ENCODE measurements around the gene COBL. TPM values are rescaled to one million over a fixed set of nuclear protein-coding genes. Genes with fewer than 3 reads are reported as not detected.
A peak's percentile ranks its signal among the peaks of the same experiment; 100 is the strongest.

COBL gene
- total RNA-seq, 2 donors from 2014 or later, result 27.5 to 28.3 TPM

DNA sequence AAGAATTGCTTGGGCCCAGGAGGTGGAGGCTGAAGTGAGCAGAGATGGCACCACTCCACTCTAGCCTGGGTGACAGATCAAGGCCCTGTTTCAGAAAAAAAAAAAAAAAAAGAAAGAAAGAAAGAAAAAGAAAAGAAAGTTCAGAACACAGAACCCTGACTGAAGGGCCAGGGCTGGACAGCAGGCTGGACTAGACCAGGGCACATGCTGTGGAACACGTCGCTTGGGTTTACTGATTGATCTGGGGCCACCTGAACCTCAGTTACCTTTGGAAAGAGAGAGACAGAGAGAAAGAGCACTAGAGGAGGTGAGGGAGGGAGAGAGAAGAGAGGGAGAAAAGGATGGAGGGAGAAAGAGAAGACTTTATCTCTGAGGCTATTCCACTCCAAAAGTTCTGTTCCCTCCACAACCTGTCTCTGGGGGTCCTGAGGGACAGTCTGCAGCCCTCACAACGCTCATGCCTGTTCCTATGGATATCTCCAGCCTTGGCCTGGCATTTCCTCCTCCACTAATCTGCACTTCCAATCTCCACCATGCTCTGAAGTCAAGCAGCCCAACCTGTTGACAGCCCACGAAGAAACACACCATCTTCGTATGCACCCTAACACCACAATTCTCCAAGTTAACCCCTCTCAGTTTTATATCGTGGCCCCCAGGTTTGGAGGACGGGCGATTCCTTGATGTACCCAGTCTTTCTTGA is 81.8 kb downstream of the COBL start:
- Histone ChIP-seq H3K9me3 (ENCODE audit: control insufficient read depth, low read length) (no peaks in the 10 kb centered on the region), H3K27ac (ENCODE audit: low read depth, low read length) (no peak overlapping the region), H3K4me3 (ENCODE audit: low read length) (no peak overlapping the region), H3K9ac (ENCODE audit: extremely low read depth, low read length, poor library complexity, severe bottlenecking) (no peak overlapping the region), H3K4me1 (ENCODE audit: control insufficient read depth, insufficient read depth, low read length) (no peaks in the 10 kb centered on the region), H3K36me3 (ENCODE audit: control insufficient read depth, insufficient read depth, low read length) (no peaks in the 10 kb centered on the region), H3K27me3 (ENCODE audit: control insufficient read depth, insufficient read depth, low read length, poor library complexity, severe bottlenecking) (no peaks in the 10 kb centered on the region)
- H3K27me3 Mint-ChIP-seq (ENCODE audit: insufficient read depth), result no peaks in the 10 kb centered on the region
- 90 to 95% methylated on average over 6 to 8 of the region's 8 CpGs for WGBS, 2 experiments (ENCODE audit: insufficient coverage in 1 of 2, insufficient read length in 1 of 2)
- no peak overlapping the region for H3K4me3 Mint-ChIP-seq
- H3K27ac Mint-ChIP-seq, result peak overlapping the region; percentile 32
- no peaks in the 10 kb centered on the region for H3K36me3 Mint-ChIP-seq (ENCODE audit: low read depth)
- no peaks in the 10 kb centered on the region for H3K9me3 Mint-ChIP-seq
- DNase-seq, result peak; percentile 10
- TF ChIP-seq, protein P1, sequence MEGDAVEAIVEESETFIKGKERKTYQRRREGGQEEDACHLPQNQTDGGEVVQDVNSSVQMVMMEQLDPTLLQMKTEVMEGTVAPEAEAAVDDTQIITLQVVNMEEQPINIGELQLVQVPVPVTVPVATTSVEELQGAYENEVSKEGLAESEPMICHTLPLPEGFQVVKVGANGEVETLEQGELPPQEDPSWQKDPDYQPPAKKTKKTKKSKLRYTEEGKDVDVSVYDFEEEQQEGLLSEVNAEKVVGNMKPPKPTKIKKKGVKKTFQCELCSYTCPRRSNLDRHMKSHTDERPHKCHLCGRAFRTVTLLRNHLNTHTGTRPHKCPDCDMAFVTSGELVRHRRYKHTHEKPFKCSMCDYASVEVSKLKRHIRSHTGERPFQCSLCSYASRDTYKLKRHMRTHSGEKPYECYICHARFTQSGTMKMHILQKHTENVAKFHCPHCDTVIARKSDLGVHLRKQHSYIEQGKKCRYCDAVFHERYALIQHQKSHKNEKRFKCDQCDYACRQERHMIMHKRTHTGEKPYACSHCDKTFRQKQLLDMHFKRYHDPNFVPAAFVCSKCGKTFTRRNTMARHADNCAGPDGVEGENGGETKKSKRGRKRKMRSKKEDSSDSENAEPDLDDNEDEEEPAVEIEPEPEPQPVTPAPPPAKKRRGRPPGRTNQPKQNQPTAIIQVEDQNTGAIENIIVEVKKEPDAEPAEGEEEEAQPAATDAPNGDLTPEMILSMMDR (conservative IDR thresholded peaks at IDR 0.05), result no peak
- H3K4me1 Mint-ChIP-seq, result peaks cover 26% of the 10 kb centered on the region

GRCh38 chr7:51234139-51234538 is 82.5 kb downstream of the COBL start:
- TF ChIP-seq, protein P1 (conservative IDR thresholded peaks at IDR 0.05), result no peak
- H3K27ac Mint-ChIP-seq, result no peak overlapping the region
- no peaks in the 10 kb centered on the region for H3K9me3 Mint-ChIP-seq
- no peak overlapping the region for H3K9ac ChIP-seq (ENCODE audit: extremely low read depth, low read length, poor library complexity, severe bottlenecking)
- H3K9me3 ChIP-seq (ENCODE audit: control insufficient read depth, low read length), result no peaks in the 10 kb centered on the region
- no peaks in the 10 kb centered on the region for H3K27me3 Mint-ChIP-seq (ENCODE audit: insufficient read depth)
- no peak overlapping the region for H3K4me3 ChIP-seq (ENCODE audit: low read length)
- H3K36me3 ChIP-seq (ENCODE audit: control insufficient read depth, insufficient read depth, low read length), result no peaks in the 10 kb centered on the region
- no peaks in the 10 kb centered on the region for H3K27me3 ChIP-seq (ENCODE audit: control insufficient read depth, insufficient read depth, low read length, poor library complexity, severe bottlenecking)
- peaks cover 24% of the 10 kb centered on the region for H3K4me1 Mint-ChIP-seq
- H3K36me3 Mint-ChIP-seq (ENCODE audit: low read depth), result no peaks in the 10 kb centered on the region
- no peak overlapping the region for H3K4me3 Mint-ChIP-seq
- peaks cover 2% of the 10 kb centered on the region for H3K4me1 ChIP-seq (ENCODE audit: control insufficient read depth, insufficient read depth, low read length)
- 92 to 97% methylated on average over 6 to 13 of the region's 13 CpGs for WGBS, 2 experiments (ENCODE audit: insufficient coverage in 1 of 2, insufficient read length in 1 of 2)
- no peak overlapping the region for H3K27ac ChIP-seq (ENCODE audit: low read depth, low read length)
- peak; percentile 38 for DNase-seq

DNA sequence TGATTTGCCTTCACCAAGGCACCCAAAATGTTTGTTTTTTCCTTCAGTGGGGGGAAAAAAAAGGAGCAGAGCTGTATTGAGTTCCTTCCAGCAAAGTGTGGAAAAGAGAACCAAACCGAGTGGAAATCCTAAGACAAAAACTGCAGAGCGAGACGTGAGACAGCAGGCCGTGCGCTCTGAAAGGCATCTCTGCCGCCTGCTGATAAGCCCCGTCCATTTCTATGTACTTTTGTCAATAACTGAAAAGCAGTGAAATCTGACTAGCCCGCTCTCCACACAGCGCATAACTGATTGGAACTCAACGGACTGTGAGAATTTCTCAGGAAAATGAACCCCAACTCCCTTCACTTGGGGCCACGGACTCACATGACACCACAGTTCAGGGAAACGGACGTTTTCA is 83.2 kb downstream of the COBL start:
- peak; percentile 21 for DNase-seq
- Histone ChIP-seq H3K36me3 (ENCODE audit: control insufficient read depth, insufficient read depth, low read length) (no peaks in the 10 kb centered on the region), H3K4me3 (ENCODE audit: low read length) (no peak overlapping the region), H3K27me3 (ENCODE audit: control insufficient read depth, insufficient read depth, low read length, poor library complexity, severe bottlenecking) (no peaks in the 10 kb centered on the region), H3K9me3 (ENCODE audit: control insufficient read depth, low read length) (no peaks in the 10 kb centered on the region), H3K9ac (ENCODE audit: extremely low read depth, low read length, poor library complexity, severe bottlenecking) (no peak overlapping the region), H3K27ac (ENCODE audit: low read depth, low read length) (peak overlapping the region; percentile 20), H3K4me1 (ENCODE audit: control insufficient read depth, insufficient read depth, low read length) (peaks cover 5% of the 10 kb centered on the region)
- H3K4me3 Mint-ChIP-seq, result no peak overlapping the region
- no peaks in the 10 kb centered on the region for H3K27me3 Mint-ChIP-seq (ENCODE audit: insufficient read depth)
- H3K9me3 Mint-ChIP-seq, result no peaks in the 10 kb centered on the region
- H3K27ac Mint-ChIP-seq, result no peak overlapping the region
- no peaks in the 10 kb centered on the region for H3K36me3 Mint-ChIP-seq (ENCODE audit: low read depth)
- 90 to 92% methylated on average over 13 of the region's 13 CpGs for WGBS, 2 experiments (ENCODE audit: insufficient coverage in 1 of 2, insufficient read length in 1 of 2)
- peaks cover 29% of the 10 kb centered on the region for H3K4me1 Mint-ChIP-seq
- TF ChIP-seq, protein P1 (conservative IDR thresholded peaks at IDR 0.05), result no peak
